ENCODE data around the gene ELF1.

The ELF1 gene

GRCh38 chr13:41006306-41006705, 12.8 kb downstream of the ELF1 start:
- no peak for DNase-seq

GRCh38 chr13:41005704-41006103, 13.4 kb downstream of the ELF1 start:
- no peak for DNase-seq

- no peak for DNase-seq
Measured at GRCh38 chr13:41004875-41005693, 14.0 kb downstream of the ELF1 start.

GRCh38 chr13:41002606-41003005, 16.5 kb downstream of the ELF1 start:
- no peak for DNase-seq

- no peak for DNase-seq
Measured at GRCh38 chr13:41001695-41002094, 17.4 kb downstream of the ELF1 start.

- no peak for DNase-seq
Measured at GRCh38 chr13:40999416-40999815, 19.7 kb downstream of the ELF1 start.

- no peak for DNase-seq
Measured at GRCh38 chr13:40996426-40997092, 22.6 kb downstream of the ELF1 start.

- DNase-seq, result no peak
Measured at GRCh38 chr13:40995997-40996396, 23.1 kb downstream of the ELF1 start.

GRCh38 chr13:40994581-40995230, 24.4 kb downstream of the ELF1 start:
- DNase-seq, result no peak

GRCh38 chr13:40993987-40994386, 25.1 kb downstream of the ELF1 start:
- peak; percentile 35 for DNase-seq

GRCh38 chr13:40992678-40993518, 26.2 kb downstream of the ELF1 start:
- peak; percentile 19 for DNase-seq

GRCh38 chr13:40987606-40988280, 31.4 kb downstream of the ELF1 start:
- DNase-seq, result no peak

- no peak for DNase-seq
Measured at GRCh38 chr13:40986101-40986856, 32.8 kb downstream of the ELF1 start.

GRCh38 chr13:40985381-40986100, 33.6 kb downstream of the ELF1 start:
- no peak for DNase-seq

GRCh38 chr13:40984668-40985366, 34.3 kb downstream of the ELF1 start:
- no peak for DNase-seq

GRCh38 chr13:40983725-40984667, 35.1 kb downstream of the ELF1 start:
- no peak for DNase-seq

- no peak for DNase-seq
Measured at GRCh38 chr13:40983259-40983658, 35.9 kb downstream of the ELF1 start.

- no peak for DNase-seq
Measured at GRCh38 chr13:40982772-40983171, 36.3 kb downstream of the ELF1 start.

- no peak for DNase-seq
Measured at GRCh38 chr13:40981949-40982348, 37.2 kb downstream of the ELF1 start.

Measured in NCI-H510A treated with DMSO at 0.1 percent for 48 hours (cell line).